Breast epithelium (tissue), 4 donors: ENCODE measurements around the gene ASF1B. TPM values are rescaled to one million over a fixed set of nuclear protein-coding genes. Genes with fewer than 3 reads are reported as not detected.

Source experiments
- DNase-seq, 2 donors: peaks; one replicate each; pipeline ENCODE4 v3.0.0-alpha.2; 2019; ENCODE audit warnings: low spot score in 2 of 2
- H3K27ac ChIP-seq, 2 donors: fragments of 200-600 bp; sonication (generic) in 1 of 2; one replicate each; pipeline ENCODE4 v1.5.1; 2016 to 2019; ENCODE audit warnings: mild to moderate bottlenecking in 1 of 2
- H3K27me3 ChIP-seq, 2 donors: fragments of 200-600 bp; sonication (generic) in 1 of 2; one replicate each; pipeline versions ENCODE4 v1.5.1 to v1.6.0; 2017 to 2019; ENCODE audit warnings: control low read depth in 1 of 2, mild to moderate bottlenecking in 1 of 2
- H3K36me3 ChIP-seq: fragments of 200-600 bp; one replicate; pipeline ENCODE4 v1.5.1; 2019
- H3K4me1 ChIP-seq, 2 donors: fragments of 200-600 bp; sonication (generic); one replicate each; pipeline ENCODE4 v1.5.1; 2016 to 2019; ENCODE audit warnings: control low read depth in 1 of 2
- H3K4me3 ChIP-seq, 3 donors: fragments of 200-600 bp; sonication (generic); 1 replicate in 2 of 3; 2 replicates in 1 of 3; pipeline ENCODE4 v1.5.1; 2016 to 2019; ENCODE audit warnings: mild to moderate bottlenecking in 3 of 3, moderate library complexity in 2 of 3
- H3K9me3 ChIP-seq, 2 donors: fragments of 200-600 bp; sonication (generic) in 1 of 2; one replicate each; pipeline ENCODE4 v1.5.1; 2016 to 2019; ENCODE audit warnings: control low read depth in 1 of 2
- CTCF ChIP-seq, 3 donors: fragments of 450-650 bp; IDR thresholded peaks; one replicate each; pipeline ENCODE4 v1.5.1; 2016 to 2017; ENCODE audit warnings: antibody characterized with exemption in 3 of 3, mild to moderate bottlenecking in 3 of 3, moderate library complexity in 3 of 3
- POLR2AphosphoS5 ChIP-seq, 3 donors: sonication (generic); formaldehyde crosslinking; IDR thresholded peaks; one replicate each; pipeline ENCODE4 v1.6.1; 2017; ENCODE audit warnings: antibody characterized with exemption in 3 of 3
- intact Hi-C: fragments of 100-400 bp; cut with DNase I; formaldehyde crosslinking; loops from one replicate; pipeline ENCODE4 v1.15.1; 2023; ENCODE audit warnings: low total_unique reads
- total RNA-seq, 3 donors: library from RNA; depleted of rRNA; stranded (reverse); fragments of >200 nt; gene quantifications; one replicate each; pipeline ENCODE4 v1.1.0, GENCODE V29; 2016

The ASF1B gene
- total RNA-seq, 3 donors from 2014 or later: 0.66 to 1.6 (median 1.2) TPM

GRCh38 chr19:14072535-14073260 is 63.7 kb downstream of the ASF1B start, which contains the start of gene MISP3:
MISP3 (plus strand) TSS chr19:14072786; CDS start chr19:14073310, 524 bp downstream.
- no peak for TF ChIP-seq POLR2AphosphoS5 (IDR thresholded peaks at IDR 0.05)
- TF ChIP-seq CTCF (IDR thresholded peaks at IDR 0.05): peak in 1 of 3 donors; percentile 20
- Histone ChIP-seq H3K27me3 (no peaks in the 10 kb centered on the region), H3K4me1 (no peaks in the 10 kb centered on the region), H3K36me3 (no peaks in the 10 kb centered on the region), H3K27ac (peak within 1 kb of the TSS; percentile 86 to 93), H3K9me3 (no peaks in the 10 kb centered on the region), H3K4me3 (peak within 1 kb of the TSS; percentile 63 to 73 (median 71))
- DNase-seq: no peak
- intact Hi-C loops: loop anchor here (10.0 kb wide), 1 partner anchor 188 kb away; no protein-coding TSS in a partner anchor

GRCh38 chr19:14070268-14071050 is 65.9 kb downstream of the ASF1B start:
- DNase-seq: no peak
- intact Hi-C loops: loop anchor here (1.0 to 10.0 kb wide), 2 partner anchors 50 to 186 kb away; no protein-coding TSS in a partner anchor
- H3K27me3 ChIP-seq: no peaks in the 10 kb centered on the region

More at GRCh38 chr19:14070268-14071050, 65.9 kb downstream of the ASF1B start:
- H3K36me3 ChIP-seq: no peaks in the 10 kb centered on the region
- peak overlapping the region; percentile 73 to 81 for H3K27ac ChIP-seq
- no peaks in the 10 kb centered on the region for H3K4me1 ChIP-seq
- no peaks in the 10 kb centered on the region for H3K9me3 ChIP-seq
- no peak overlapping the region for H3K4me3 ChIP-seq
- no peak for TF ChIP-seq POLR2AphosphoS5 (IDR thresholded peaks at IDR 0.05)

Other genes starting within 250 kb of the ASF1B start
- 1 to 10 TPM; 1.3 to 6.3 (median 1.6) TPM for gene BRME1, start 230.5 kb downstream of the ASF1B start, total RNA-seq
- gene CC2D1A, start 230.4 kb downstream of the ASF1B start, total RNA-seq: 10 to 100 TPM; 16.6 to 50.1 (median 43.6) TPM
- 1 to 10 TPM in 2 of 3 donors, under 1 TPM in 1; 0.80 to 8.8 (median 2.3) TPM for gene PODNL1, start 198.2 kb downstream of the ASF1B start, total RNA-seq
- gene DCAF15, start 184.1 kb downstream of the ASF1B start, total RNA-seq: 10 to 100 TPM; 13.4 to 22.7 (median 19.0) TPM
- 1 to 10 TPM; 2.6 to 3.7 (median 3.6) TPM for gene RFX1, start 130.3 kb downstream of the ASF1B start, total RNA-seq
- not detected for gene RLN3, start 108.4 kb downstream of the ASF1B start, total RNA-seq
- gene IL27RA, start 104.8 kb downstream of the ASF1B start, total RNA-seq: 10 to 100 TPM in 1 of 3 donors, 1 to 10 TPM in 2; 5.1 to 11.0 (median 5.2) TPM
- 1 to 10 TPM in 2 of 3 donors, not detected in 1; 2.5 to 3.9 TPM for gene PALM3, start 74.5 kb downstream of the ASF1B start, total RNA-seq
- gene MISP3, start 63.8 kb downstream of the ASF1B start, total RNA-seq: 1 to 10 TPM; 4.6 to 6.4 (median 5.0) TPM
- not detected for gene C19orf67, start 50.8 kb downstream of the ASF1B start, total RNA-seq
- gene SAMD1, start 45.8 kb downstream of the ASF1B start, total RNA-seq: 10 to 100 TPM; 10.8 to 15.4 (median 14.2) TPM
- gene PRKACA, start 18.8 kb downstream of the ASF1B start, total RNA-seq: 10 to 100 TPM; 27.2 to 44.8 (median 35.4) TPM
- 10 to 100 TPM; 11.2 to 14.7 (median 11.6) TPM for gene ADGRL1, start 69.6 kb upstream of the ASF1B start, total RNA-seq
- gene ADGRE5, start 244.9 kb upstream of the ASF1B start, total RNA-seq: 10 to 100 TPM; 20.2 to 31.4 (median 23.3) TPM